Natural killer cell (primary cell): ENCODE data around the gene NFILZ. TPM values are rescaled to one million over a fixed set of nuclear protein-coding genes. Genes with fewer than 3 reads are reported as not detected.

ENCODE experiments used
- ATAC-seq, 3 donors: fragments of 150-1000 bp in 2 of 3; fragments of 200-7000 bp in 1 of 3; cut with Tn5 transposase; 1 replicate in 1 of 3; 2 replicates in 2 of 3; pipeline ENCODE4 v1.10.0; 2021; ENCODE audit warnings: mild to moderate bottlenecking in 2 of 3, moderate library complexity in 2 of 3
- DNase-seq, 2 donors: peaks; one replicate each; pipeline versions ENCODE4 v3.0.0 to v3.0.0-alpha.2; 2013 to 2021; ENCODE audit warnings: mixed read lengths in 1 of 2
- H3K27ac ChIP-seq: one replicate; pipeline ENCODE4 v1.5.1; 2013; ENCODE audit warnings: mild to moderate bottlenecking, low read length
- H3K27me3 ChIP-seq: one replicate; pipeline ENCODE4 v1.6.1; 2013; ENCODE audit warnings: low read length; ENCODE audit not compliant: control insufficient read depth, insufficient read depth
- H3K36me3 ChIP-seq: one replicate; pipeline ENCODE4 v1.6.1; 2013; ENCODE audit warnings: low read length; ENCODE audit not compliant: control insufficient read depth, insufficient read depth
- H3K4me1 ChIP-seq: one replicate; pipeline ENCODE4 v1.6.1; 2013; ENCODE audit warnings: low read length; ENCODE audit not compliant: control insufficient read depth, insufficient read depth
- H3K4me3 ChIP-seq: one replicate; pipeline ENCODE4 v1.5.1; 2013; ENCODE audit warnings: low read length
- H3K9me3 ChIP-seq: one replicate; pipeline ENCODE4 v1.6.1; 2013; ENCODE audit warnings: low read length; ENCODE audit not compliant: control insufficient read depth, insufficient read depth
- H3K27ac Mint-ChIP-seq, 2 donors: one replicate each; pipeline ENCODE4 v1.8.0; 2022; ENCODE audit warnings: mild to moderate bottlenecking in 2 of 2, mixed read lengths in 2 of 2, moderate library complexity in 1 of 2
- H3K27me3 Mint-ChIP-seq, 2 donors: one replicate each; pipeline ENCODE4 v1.8.0; 2022; ENCODE audit warnings: low read depth in 2 of 2, mixed read lengths in 2 of 2
- H3K36me3 Mint-ChIP-seq: one replicate; pipeline ENCODE4 v1.8.0; 2022; ENCODE audit warnings: mixed read lengths
- H3K4me1 Mint-ChIP-seq, 2 donors: one replicate each; pipeline ENCODE4 v1.8.0; 2022; ENCODE audit warnings: mixed read lengths in 2 of 2
- H3K4me3 Mint-ChIP-seq: one replicate; pipeline ENCODE4 v1.8.0; 2022; ENCODE audit warnings: mild to moderate bottlenecking, moderate library complexity, mixed read lengths
- H3K9me3 Mint-ChIP-seq, 2 donors: one replicate each; pipeline ENCODE4 v1.8.0; 2022; ENCODE audit warnings: mixed read lengths in 2 of 2
- CTCF ChIP-seq: fragments of 200-600 bp; IDR thresholded peaks from one replicate; pipeline ENCODE4 v1.8.0; 2022; ENCODE audit warnings: antibody characterized with exemption
- WGBS: methylation state at CpG from one replicate; pipeline ENCODE4 v1.1.7; 2013; ENCODE audit warnings: missing lambda C conversion rate; ENCODE audit not compliant: insufficient coverage; 5-methylcytosine and 5-hydroxymethylcytosine counted together
- intact Hi-C: fragments of 100-400 bp; cut with micrococcal nuclease; formaldehyde crosslinking; loops from one replicate; pipeline ENCODE4 v1.14.2; 2022
- total RNA-seq, 4 donors: library from RNA; stranded (reverse); fragments of 120-200 nt in 1 of 4; gene quantifications; one replicate each; pipeline versions ENCODE4 v1.2.3 to v1.2.4, GENCODE V29; 2013 to 2022

The NFILZ gene
- total RNA-seq, 3 donors from 2014 or later (not counting 1 experiment from before 2014, with no cell fraction given) = not detected

DNA sequence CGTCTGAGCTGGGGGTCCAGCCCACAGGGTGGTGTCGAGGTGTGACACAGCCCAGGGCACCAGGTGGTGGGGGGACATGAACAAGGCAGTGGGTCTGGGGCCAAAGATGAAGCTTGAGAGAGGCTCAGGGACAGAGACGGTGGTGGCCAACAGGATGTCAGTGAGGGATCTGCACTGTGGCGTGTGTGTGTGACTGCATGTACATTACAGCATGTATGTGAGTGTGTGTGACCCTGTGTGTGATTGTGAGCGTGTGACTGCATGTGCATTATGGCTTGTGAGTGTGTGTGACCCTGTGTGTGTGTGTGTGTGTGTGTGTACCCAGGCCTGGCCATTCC is 21.5 kb upstream of the NFILZ start:
- Histone ChIP-seq H3K36me3 (peaks cover 4% of the 10 kb centered on the region), H3K27ac (no peak overlapping the region), H3K4me3 (peak overlapping the region; percentile 92), H3K27me3 (no peaks in the 10 kb centered on the region), H3K4me1 (peaks cover 44% of the 10 kb centered on the region), H3K9me3 (peaks cover 6% of the 10 kb centered on the region)
- Mint-ChIP-seq H3K4me1 (peaks cover 35 to 68% of the 10 kb centered on the region in 2 donors), H3K9me3 (no peaks in the 10 kb centered on the region), H3K27me3 (no peaks in the 10 kb centered on the region), H3K4me3 (peak overlapping the region; percentile 88), H3K36me3 (no peaks in the 10 kb centered on the region), H3K27ac (peak overlapping the region; percentile 82 to 93)
- DNase-seq (no peak), ATAC-seq (no peak)
- intact Hi-C loops = no loop called here
- 54% methylated on average over 5 of the region's 5 CpGs for WGBS
- TF ChIP-seq CTCF = no peak

- Histone ChIP-seq H3K27ac (peak overlapping the region; percentile 57), H3K4me1 (peaks cover 44% of the 10 kb centered on the region), H3K27me3 (no peaks in the 10 kb centered on the region), H3K36me3 (peaks cover 4% of the 10 kb centered on the region), H3K9me3 (peaks cover 6% of the 10 kb centered on the region), H3K4me3 (peak overlapping the region; percentile 92)
- intact Hi-C loops = no loop called here
- H3K27ac Mint-ChIP-seq = peak overlapping the region; percentile 82 to 93
- no peaks in the 10 kb centered on the region for H3K9me3 Mint-ChIP-seq
- H3K36me3 Mint-ChIP-seq = no peaks in the 10 kb centered on the region
- ATAC-seq (peak in 2 of 3 donors; percentile 25 to 46), DNase-seq (peak; percentile 37 to 38)
- H3K27me3 Mint-ChIP-seq = no peaks in the 10 kb centered on the region
- 7% methylated on average over 45 of the region's 47 CpGs for WGBS
- peak overlapping the region; percentile 94 for H3K4me3 Mint-ChIP-seq
- H3K4me1 Mint-ChIP-seq = peaks cover 35 to 68% of the 10 kb centered on the region in 2 donors
- peak; percentile 19 for TF ChIP-seq CTCF
Observed at GRCh38 chr19:8609279-8610040, 21.0 kb upstream of the NFILZ start.

DNA sequence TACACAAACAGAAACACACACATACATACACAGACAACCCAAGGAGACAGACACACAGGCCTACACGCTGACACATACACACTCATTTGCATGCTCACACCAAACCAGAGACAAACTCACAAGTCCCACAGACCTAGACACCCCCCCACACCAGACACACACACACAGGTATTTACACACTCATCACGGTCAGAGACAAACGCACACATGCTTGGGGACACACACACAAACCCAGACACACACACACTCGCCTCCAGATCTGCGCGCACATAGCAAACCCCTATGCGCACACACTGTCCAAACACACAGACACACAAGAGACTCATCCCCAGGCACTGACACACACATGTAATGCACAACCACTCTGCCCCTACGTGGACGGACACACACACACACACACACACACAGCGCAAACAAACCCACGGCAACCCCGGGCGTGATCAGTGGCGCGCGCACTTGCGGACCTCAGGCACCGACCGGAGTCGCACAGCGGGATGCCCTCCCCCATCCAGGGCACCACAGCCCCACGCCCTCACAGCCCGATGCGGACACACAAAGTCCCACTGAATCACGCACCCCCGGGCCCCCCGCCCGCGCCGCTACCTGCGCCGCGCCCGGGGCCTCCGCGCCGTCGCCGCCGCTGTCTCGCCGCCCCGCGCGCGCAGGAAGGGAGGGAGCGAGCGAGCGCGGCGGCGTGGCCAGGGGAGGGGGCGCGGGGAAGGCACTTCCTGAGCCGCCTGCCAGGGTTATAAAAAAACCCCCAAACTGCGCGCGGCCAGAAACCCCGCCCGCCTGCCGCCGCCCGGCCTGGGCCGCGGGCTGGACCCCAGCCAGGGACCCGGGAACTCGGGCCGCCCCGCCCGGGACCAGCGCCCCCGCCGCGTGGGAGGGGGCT is 20.1 kb upstream of the NFILZ start, which contains the start of gene ADAMTS10:
Gene ADAMTS10, minus strand, starts transcription at position 675 of the 895 bp plus-strand sequence. CDS start 5,005 bp downstream, outside the sequence.
- H3K4me3 ChIP-seq = peak within 1 kb of the TSS; percentile 92
- ATAC-seq (peak; percentile 60 to 66 (median 64)), DNase-seq (peak; percentile 64 to 77)
- Mint-ChIP-seq H3K27ac (peak within 1 kb of the TSS; percentile 85 to 93), H3K4me3 (peak within 1 kb of the TSS; percentile 94), H3K9me3 (no peaks in the 10 kb centered on the region), H3K27me3 (no peaks in the 10 kb centered on the region), H3K36me3 (no peaks in the 10 kb centered on the region), H3K4me1 (peaks cover 40 to 74% of the 10 kb centered on the region in 2 donors)
- intact Hi-C loops = no loop called here
- H3K27me3 ChIP-seq = no peaks in the 10 kb centered on the region
- no peaks in the 10 kb centered on the region for H3K9me3 ChIP-seq
- no peaks in the 10 kb centered on the region for H3K36me3 ChIP-seq
- under 1% methylated on average over 66 of the region's 74 CpGs for WGBS
- peak within 1 kb of the TSS; percentile 57 for H3K27ac ChIP-seq
- TF ChIP-seq CTCF = no peak
- H3K4me1 ChIP-seq = peaks cover 49% of the 10 kb centered on the region
